ENCODE results near the gene ZC2HC1C.
"Not testable (repeated sequence)": the region's sequence is repeated elsewhere in the genome, so short reads cannot be mapped to it uniquely, and the experiment has no call there.

The ZC2HC1C gene

GRCh38 chr14:75096959-75097358, 27.5 kb downstream of the ZC2HC1C start:
- DNase-seq = no peak

- no peak for DNase-seq
These were observed 28.8 kb downstream of the ZC2HC1C start for GRCh38 chr14:75098212-75098611.

- no peak for DNase-seq
These were observed 29.2 kb downstream of the ZC2HC1C start for GRCh38 chr14:75098682-75099081.

- DNase-seq = no peak
These were observed 32.0 kb downstream of the ZC2HC1C start for GRCh38 chr14:75101491-75101890.

- no peak for DNase-seq
These were observed 37.7 kb downstream of the ZC2HC1C start for GRCh38 chr14:75107186-75107585.

- DNase-seq = no peak
These were observed 40.4 kb downstream of the ZC2HC1C start for GRCh38 chr14:75109877-75110276.

GRCh38 chr14:75113932-75114539, 44.6 kb downstream of the ZC2HC1C start:
- DNase-seq = no peak

- DNase-seq = peak; percentile 17
These were observed 49.6 kb downstream of the ZC2HC1C start for GRCh38 chr14:75119056-75119455.

- DNase-seq = no peak
These were observed 51.3 kb downstream of the ZC2HC1C start for GRCh38 chr14:75120541-75121291.

GRCh38 chr14:75121552-75121951, 52.1 kb downstream of the ZC2HC1C start:
- no peak for DNase-seq

GRCh38 chr14:75123991-75124390, 54.5 kb downstream of the ZC2HC1C start:
- DNase-seq = peak; percentile 21

- DNase-seq = peak; percentile 64
These were observed 56.2 kb downstream of the ZC2HC1C start for GRCh38 chr14:75125617-75126016.

GRCh38 chr14:75126121-75126544, 56.7 kb downstream of the ZC2HC1C start:
- no peak for DNase-seq

GRCh38 chr14:75126679-75127473, 57.4 kb downstream of the ZC2HC1C start, which contains the start of gene NEK9:
NEK9 (minus strand) TSS chr14:75127048; CDS start chr14:75126921, 127 bp downstream.
- peak; percentile 86 for DNase-seq

- DNase-seq = not testable (repeated sequence)
These were observed 58.0 kb downstream of the ZC2HC1C start for GRCh38 chr14:75127474-75127820.

GRCh38 chr14:75127903-75128595, 58.6 kb downstream of the ZC2HC1C start:
- DNase-seq = no peak

- DNase-seq = no peak
These were observed 59.2 kb downstream of the ZC2HC1C start for GRCh38 chr14:75128596-75128990.

Data from fibroblast of skin of right quadriceps (primary cell).